Spleen (tissue), 7 donors: ENCODE measurements around the gene DACT3.

Experiments
- POLR2A ChIP-seq, 3 donors: fragments of 450-650 bp; IDR thresholded peaks; one replicate each; pipeline ENCODE4 v1.5.1; 2017; ENCODE audit warnings: antibody characterized with exemption in 3 of 3, mild to moderate bottlenecking in 1 of 3
- TF ChIP-seq, protein P1 (sequence below), 11 experiments: fragments of 200-600 bp in 7 of 11; fragments of 450-650 bp in 4 of 11; sonication (generic) in 4 of 11; IDR thresholded peaks in 8 of 11; conservative IDR thresholded peaks in 3 of 11; 1 replicate in 7 of 11; 2 replicates in 4 of 11; pipeline versions ENCODE4 v1.4.0 to v1.8.0; 2016 to 2021; ENCODE audit warnings: antibody characterized with exemption in 11 of 11, inconsistent platforms in 4 of 11, mild to moderate bottlenecking in 1 of 11
- donor health status: DM: no; HTN: no; CAD: no; lungs with moderate emphysema.
- donor health status: DM: no; HTN: no; CAD: no.
- donor health status: DM: no; HTN: no; CAD: no.

DNA sequence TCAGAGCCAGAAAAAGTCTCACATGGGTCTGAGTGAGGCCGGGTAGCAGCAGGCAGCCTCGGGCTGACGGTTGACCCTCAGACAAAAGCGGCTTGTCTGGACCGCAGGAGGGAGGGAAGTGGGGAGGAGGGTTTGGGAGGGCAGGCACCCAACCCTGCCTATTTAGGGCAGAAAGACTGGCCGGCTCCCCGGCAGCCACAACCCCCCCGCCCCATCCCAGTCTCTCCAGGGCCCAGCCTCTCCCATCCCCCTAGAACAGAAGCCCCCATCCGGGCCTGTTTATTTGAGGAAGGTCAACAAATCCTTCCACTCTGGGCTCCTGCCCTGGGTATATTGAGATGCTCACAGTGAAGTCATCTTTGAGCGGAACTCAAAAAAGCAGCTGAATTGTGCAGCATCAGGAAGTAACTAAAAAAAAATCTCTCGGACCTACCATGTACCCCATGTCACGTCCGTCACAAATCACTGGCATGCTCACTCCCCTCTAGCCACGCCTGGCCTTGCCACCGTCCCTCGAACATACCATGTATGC, 6.3 kb downstream of the DACT3 start:
- TF ChIP-seq POLR2A (IDR thresholded peaks at IDR 0.05) = no peak
- TF ChIP-seq, protein P1, sequence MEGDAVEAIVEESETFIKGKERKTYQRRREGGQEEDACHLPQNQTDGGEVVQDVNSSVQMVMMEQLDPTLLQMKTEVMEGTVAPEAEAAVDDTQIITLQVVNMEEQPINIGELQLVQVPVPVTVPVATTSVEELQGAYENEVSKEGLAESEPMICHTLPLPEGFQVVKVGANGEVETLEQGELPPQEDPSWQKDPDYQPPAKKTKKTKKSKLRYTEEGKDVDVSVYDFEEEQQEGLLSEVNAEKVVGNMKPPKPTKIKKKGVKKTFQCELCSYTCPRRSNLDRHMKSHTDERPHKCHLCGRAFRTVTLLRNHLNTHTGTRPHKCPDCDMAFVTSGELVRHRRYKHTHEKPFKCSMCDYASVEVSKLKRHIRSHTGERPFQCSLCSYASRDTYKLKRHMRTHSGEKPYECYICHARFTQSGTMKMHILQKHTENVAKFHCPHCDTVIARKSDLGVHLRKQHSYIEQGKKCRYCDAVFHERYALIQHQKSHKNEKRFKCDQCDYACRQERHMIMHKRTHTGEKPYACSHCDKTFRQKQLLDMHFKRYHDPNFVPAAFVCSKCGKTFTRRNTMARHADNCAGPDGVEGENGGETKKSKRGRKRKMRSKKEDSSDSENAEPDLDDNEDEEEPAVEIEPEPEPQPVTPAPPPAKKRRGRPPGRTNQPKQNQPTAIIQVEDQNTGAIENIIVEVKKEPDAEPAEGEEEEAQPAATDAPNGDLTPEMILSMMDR (IDR thresholded peaks at IDR 0.05 in 8 of 11, conservative IDR thresholded peaks at IDR 0.05 in 3 of 11) = no peak
